GM12891 (cell line): ENCODE data around the gene ARL8B.

Experiments
- PAX5 ChIP-seq: IDR thresholded peaks from 2 replicates; pipeline ENCODE4 v1.6.1; 2011; ENCODE audit warnings: low read length, moderate library complexity, mild to moderate bottlenecking; ENCODE audit not compliant: insufficient read depth, severe bottlenecking
- POLR2A ChIP-seq: IDR thresholded peaks from 2 replicates; pipeline ENCODE4 v1.6.1; 2011; ENCODE audit warnings: low read depth, low read length, control low read depth
- POLR2AphosphoS5 ChIP-seq: IDR thresholded peaks from 2 replicates; pipeline ENCODE4 v1.6.1; 2011; ENCODE audit warnings: low read depth, low read length, control low read depth
- POU2F2 ChIP-seq: IDR thresholded peaks from 2 replicates; pipeline ENCODE4 v1.6.1; 2011; ENCODE audit warnings: low read depth, mild to moderate bottlenecking, control low read depth, low read length, moderate library complexity
- SPI1 ChIP-seq: IDR thresholded peaks from 2 replicates; pipeline ENCODE4 v1.6.1; 2011; ENCODE audit warnings: low read depth, low read length, control low read depth
- TAF1 ChIP-seq: IDR thresholded peaks from 2 replicates; pipeline ENCODE4 v1.6.1; 2011; ENCODE audit warnings: low read depth, low read length, control low read depth

DNA sequence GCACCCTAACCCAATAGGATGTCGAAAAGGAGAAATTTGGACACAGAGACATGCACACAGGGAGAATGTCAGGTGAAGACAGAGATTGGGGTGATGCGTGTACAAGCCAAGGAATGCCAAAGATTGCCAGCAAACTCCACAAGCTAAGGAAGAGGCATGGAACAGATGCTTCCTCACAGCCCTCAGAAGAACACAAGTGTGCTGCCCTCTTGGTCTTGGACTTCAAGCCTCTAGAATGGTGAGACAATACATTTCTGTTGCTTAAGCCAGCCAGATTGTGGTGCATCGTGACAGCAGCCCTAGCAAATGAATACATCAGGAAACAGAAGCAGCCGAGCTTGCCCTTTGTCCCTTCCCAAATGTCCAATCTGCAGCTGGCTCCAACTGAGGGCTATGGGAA lies 23.7 kb upstream of the ARL8B start:
- TF ChIP-seq POLR2AphosphoS5 (no peak), POLR2A (no peak), TAF1 (no peak), PAX5 (no peak), SPI1 (no peak), POU2F2 (no peak)
